IPS DF 19.7 (cell line): ENCODE data around the gene SELENOO.

Source experiments
- DNase-seq: peaks from one replicate; pipeline ENCODE4 v3.0.0-alpha.2; 2013; ENCODE audit warnings: low read depth, low spot score

SELENOO gene

DNA sequence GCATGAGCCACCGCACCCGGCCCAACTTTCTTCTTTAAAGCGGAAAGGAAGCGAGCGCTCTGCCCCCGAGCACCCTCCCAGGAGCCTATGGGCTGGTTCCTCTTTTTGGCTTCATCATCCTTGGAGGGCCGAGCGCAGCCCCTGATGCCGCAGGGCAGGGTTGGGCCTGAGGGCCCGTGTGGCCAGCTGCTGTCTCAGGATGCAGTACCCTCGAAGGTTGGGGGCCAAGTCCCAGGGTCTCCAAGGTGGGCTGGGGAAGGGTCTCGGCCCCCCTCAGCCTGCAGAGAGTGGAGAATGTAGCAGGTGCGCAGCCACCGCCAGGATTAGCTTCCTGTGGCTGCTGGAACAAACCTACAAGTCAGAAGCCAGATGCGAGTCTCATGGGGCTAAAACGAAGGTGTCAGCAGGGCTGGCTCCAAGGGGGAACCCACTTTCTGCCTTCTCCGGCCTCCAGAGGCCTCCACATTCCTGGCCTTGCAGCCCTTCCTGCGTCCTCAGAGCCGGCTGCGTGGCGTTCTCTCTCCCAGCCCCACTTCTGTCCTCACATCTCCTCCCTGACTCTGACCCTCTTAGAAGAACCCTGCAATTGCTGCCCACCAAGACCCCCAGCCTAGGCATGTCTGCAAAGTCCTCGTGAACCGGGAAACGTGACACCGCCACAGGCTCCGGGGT is 27.4 kb upstream of the SELENOO start:
- no peak for DNase-seq

DNA sequence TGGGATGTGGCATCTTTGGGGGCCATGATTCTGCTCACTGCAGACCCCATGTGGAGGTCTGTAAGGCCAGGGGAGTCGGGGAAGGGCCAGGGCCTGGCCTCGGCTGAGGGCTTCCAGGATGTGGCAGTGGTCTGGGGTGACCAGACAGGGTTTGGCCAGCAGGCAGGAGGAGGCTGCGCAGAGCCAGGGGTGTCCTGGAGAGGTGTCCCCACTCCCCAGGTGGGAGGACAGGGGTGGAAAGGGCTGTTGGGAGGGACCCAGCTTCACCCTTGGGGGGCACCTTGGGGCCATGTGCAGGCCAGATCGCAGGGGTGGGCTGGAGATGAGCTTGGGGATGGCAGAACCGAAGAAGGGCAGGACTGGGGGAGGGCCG is 26.8 kb upstream of the SELENOO start:
- DNase-seq: no peak

GRCh38 chr22:50174382-50175190 is 26.2 kb upstream of the SELENOO start:
- DNase-seq: no peak

GRCh38 chr22:50175191-50175461 is 25.7 kb upstream of the SELENOO start:
- no peak for DNase-seq

GRCh38 chr22:50175921-50176849 is 24.6 kb upstream of the SELENOO start:
- DNase-seq: no peak

DNA sequence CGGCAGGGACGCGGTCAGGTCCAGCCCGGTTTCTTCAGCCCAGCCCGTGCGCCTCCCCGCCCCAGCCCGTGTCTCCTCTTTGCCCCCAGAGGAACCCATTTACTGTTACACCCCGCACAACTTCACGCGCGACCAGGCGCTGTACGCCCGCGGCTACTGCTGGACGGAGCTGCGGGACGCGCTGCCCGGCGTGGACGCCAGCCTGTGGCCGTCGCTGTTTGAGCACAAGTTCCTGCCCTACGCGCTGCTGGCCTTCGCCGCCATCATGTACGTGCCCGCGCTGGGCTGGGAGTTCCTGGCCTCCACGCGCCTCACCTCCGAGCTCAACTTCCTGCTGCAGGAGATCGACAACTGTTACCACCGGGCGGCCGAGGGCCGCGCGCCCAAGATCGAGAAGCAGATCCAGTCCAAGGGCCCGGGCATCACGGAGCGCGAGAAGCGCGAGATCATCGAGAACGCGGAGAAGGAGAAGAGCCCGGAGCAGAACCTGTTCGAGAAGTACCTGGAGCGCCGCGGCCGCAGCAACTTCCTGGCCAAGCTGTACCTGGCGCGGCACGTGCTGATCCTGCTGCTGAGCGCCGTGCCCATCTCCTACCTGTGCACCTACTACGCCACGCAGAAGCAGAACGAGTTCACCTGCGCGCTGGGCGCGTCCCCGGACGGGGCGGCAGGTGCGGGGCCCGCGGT is 23.8 kb upstream of the SELENOO start:
- DNase-seq: no peak

- no peak for DNase-seq
These were observed 23.0 kb upstream of the SELENOO start for GRCh38 chr22:50177537-50178470.

- DNase-seq: no peak
These were observed 22.3 kb upstream of the SELENOO start for GRCh38 chr22:50178471-50178864.

- DNase-seq: no peak
These were observed 21.6 kb upstream of the SELENOO start for GRCh38 chr22:50178871-50179869.

DNA sequence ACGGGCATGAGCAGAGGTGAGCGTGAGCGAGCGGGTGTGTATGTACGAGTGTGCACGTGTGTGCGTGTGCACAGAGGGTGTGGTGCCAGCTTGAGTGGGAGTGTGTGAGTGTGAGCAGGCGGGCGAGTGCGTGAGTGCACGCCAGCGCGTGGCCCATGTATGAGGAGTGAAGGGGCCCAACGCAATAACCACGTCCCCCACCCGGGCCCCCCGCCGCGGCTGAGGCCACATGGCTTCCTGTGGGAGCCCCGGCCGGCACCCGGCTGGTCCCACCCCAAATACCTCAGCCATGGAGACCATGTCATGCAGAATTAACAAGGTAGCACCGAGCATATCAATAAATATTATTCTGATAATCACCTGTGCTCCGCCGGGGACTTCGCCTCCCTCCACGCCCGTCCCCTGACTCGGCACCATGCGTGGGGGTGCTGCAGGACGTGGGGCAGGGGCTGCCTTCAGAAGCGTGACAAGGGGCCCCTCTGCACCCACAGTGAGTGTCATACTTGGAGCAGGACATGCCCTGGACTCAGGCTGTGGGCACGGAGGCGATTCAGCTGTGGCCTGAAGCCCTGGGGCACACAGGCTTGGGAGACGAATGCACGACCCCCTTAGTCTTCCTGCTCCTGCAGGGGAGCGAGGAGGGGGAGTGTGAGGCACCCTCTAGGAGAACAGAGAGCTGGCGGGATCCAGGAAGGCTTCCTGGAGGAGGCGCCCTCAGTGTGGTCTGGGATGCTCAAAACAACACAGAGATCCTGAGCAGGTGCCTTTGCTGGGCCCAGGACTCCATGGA is 20.7 kb upstream of the SELENOO start:
- no peak for DNase-seq

DNA sequence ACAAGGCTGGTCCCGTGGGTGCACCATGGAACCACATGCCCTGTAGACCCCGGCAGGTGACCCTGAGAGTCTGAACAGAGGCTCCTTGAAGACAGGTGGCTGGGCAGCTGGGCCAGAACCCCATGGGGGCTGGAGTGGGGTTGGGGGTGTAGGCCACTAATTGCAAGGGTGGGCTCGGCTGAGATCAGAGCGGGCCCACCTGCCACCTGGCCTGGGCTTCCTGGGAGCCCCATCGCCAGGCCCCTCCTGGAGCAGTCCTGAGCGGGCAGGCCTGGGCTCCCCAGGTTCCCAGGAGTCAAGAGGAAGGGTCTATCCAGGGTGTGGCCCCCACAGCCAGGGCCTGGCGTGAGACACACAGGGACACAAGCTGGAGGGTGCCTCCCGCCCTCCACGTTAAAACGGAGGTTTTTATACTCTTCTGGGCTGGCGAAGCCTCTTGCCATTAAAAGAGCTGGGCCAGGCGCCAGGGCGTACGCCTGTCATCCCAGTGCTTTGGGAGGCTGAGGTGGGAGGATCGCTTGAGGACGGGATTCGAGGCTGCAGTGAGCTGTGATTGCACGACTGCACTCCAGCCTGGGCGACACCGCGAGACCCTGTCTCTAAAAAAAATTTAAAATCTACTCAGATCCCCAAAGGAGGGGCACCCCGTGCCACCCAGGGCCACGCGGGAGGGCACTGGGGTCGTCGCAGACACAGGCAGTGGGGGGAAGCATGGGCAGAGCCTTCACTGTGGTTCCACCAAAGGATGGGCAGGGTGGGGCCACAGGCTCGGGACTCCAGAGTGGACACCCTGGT is 19.9 kb upstream of the SELENOO start:
- no peak for DNase-seq

DNA sequence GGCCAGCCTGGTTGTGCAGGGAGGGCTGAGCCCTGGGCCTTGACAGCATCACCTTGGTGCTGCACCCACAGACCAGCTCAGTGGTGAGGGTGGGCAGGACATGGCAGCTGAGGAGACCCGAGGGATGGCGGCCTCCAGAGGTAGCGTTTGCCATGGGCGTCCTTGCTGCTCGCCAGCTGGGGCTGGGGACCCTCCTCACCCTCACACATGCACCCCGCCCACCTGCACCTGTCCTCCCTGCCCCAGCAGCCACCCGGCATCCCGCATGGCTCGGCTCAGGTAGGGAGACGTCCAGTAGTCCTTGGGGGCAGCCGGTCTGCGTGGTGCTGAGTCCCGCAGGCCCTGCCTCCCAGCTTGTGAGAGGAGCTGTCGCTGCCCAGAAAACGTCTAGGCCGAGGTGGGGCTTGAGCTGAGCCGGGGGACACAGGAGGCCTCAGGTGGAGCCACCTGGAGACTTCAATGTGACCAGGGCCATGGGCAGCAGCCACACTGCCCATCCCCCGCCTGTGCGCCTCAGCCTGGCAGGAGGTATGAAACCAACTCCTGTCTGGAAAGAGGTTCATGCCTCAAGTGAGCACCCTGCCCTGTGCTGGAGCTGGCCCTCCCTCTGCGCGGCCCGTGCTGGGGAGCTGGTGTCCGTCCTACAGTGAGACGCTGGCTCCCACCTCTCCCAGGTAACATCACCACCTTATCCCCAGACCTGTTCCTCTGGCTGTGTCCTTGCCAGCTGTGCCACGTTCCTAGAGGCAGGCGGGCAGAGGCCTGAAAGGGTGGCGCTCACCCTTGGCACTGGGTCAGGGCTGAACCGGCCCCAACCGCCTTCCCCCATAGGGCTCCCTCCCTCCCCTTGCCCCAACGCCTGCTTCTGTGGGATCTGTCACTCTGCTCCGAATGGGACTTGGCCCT is 18.4 kb upstream of the SELENOO start:
- no peak for DNase-seq

DNA sequence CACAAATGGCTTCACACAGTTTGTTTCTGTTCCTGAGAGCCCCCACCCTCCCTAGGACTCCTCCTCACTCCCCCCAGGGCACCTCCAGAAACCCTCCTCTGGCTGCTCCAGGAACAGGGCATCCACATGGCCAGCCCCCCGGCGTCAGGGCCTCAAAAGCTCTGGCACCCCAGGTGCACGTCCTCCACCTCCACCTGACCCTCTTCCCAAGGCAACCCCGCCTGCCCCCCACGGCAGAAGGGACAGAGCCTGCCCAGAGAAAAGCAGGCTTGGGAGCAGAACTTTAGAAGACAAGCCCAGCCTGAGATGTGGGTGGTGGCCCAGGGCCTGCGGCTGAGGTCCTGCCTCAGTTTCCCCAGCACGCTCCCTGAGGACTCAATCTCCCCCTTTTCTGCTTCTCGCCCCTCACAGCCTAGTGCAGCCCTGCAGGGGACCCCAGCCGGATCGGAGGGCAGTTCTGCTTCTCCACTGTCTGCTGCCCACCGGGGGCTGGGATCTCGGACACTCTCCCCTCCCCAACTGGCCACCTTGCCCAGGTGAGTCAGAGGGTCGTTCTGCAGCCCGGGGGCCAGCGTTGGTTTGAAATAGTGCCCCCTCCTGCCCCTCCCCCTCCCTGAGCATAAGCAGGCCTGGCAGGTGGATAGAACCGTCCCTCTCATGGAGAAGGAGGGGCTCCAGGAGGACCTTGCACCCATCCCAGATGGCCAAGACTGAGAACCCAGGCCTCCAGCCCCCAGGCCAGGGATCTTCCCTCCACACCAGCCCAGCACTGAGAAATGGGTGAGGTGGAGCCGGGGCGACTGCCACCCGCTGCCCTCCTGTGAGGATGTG is 17.5 kb upstream of the SELENOO start:
- DNase-seq: no peak

DNA sequence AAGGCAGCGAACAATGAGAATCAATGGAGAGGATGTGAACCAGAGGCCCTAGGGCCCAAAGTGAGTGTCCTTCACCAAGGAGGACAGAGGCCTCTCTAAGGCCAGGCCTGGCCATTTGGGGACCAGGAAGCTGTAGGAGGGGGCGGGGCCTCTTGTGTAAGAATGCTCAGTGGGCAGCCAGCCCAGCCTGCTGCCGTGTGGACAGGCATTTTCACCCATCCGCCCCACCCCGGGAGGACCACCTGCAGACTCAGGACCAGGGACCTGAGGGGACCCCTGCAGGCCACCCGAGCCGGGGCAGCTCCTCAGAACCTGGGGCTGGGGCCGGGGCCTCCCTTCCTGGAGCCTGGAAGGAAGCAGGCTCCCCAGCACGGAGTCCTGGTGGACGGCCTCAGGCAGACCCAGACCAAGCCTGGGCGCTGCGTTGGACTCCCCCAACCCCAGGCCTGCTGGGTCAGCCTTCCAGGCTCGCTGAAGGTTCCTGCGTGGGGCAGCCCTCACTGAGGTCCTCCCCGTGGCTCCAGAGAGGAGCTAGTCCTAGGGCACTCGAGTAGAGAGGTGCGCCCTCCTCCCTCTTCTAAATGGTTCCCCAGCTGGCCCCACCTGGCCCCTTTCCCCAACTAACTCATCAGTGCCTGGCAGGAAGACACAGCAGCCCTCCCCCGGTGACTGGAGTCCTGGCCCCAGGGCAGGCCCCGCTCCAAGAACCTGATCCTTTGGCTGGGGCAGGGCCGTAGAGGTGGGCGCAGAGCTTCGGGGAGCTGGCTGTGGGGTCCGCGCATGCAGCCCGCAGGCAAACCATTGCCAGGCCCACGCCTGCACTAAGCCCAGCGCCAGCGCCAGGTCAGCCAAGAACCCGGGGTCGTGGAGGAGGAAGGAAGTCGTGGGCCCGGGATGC is 16.6 kb upstream of the SELENOO start:
- no peak for DNase-seq

GRCh38 chr22:50184902-50185374 is 15.9 kb upstream of the SELENOO start:
- DNase-seq: no peak
